Choroid plexus epithelial cell (primary cell): ENCODE data around the gene SMPD1.

Experiments used
- DNase-seq: peaks from one replicate; pipeline ENCODE4 v3.0.0-alpha.2; 2010; ENCODE audit warnings: low read depth
- H3K4me3 ChIP-seq: 2 replicates; pipeline ENCODE4 v1.5.1; 2011; ENCODE audit warnings: low read depth, mild to moderate bottlenecking, control low read depth, low read length, moderate library complexity
- CTCF ChIP-seq: conservative IDR thresholded peaks from 2 replicates; pipeline ENCODE4 v1.5.1; 2011; ENCODE audit warnings: low read depth, mild to moderate bottlenecking, control low read depth, inconsistent platforms, low read length, moderate library complexity

SMPD1 gene

DNA sequence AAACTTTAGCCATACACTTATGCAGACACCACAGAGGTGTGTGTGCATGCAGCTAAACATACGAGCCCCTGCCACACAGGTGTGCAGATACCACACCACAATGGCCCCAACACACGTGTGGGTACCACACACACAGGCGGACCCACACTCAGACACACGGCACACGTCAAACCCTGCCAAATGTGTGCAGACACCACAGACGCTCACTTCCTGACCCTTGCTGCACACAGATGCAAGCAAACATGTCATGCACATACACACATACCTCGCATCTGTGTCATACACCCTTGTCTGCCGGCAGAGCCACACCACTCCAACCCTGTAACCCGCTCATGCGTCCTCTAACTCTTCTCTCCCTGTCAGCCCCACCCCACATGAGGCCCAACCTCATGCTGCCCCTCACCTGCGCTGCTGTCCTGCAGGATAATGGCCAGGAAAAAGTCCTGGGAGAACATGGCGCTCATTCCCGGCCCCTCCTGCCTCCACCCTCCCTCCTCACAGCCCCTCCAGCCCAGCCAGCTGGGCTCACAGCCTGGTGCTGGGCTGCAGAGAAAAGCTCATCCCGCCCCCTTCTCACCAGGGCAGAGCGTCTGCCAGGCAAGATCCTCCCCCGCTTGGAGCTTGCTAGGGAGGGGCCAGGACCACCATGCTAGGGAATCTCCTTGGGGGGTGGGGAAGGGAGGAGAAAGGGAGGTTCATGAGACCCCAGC lies 14.2 kb downstream of the SMPD1 start:
- DNase-seq: peak; percentile 25
- TF ChIP-seq CTCF: no peak
- no peak overlapping the region for H3K4me3 ChIP-seq

DNA sequence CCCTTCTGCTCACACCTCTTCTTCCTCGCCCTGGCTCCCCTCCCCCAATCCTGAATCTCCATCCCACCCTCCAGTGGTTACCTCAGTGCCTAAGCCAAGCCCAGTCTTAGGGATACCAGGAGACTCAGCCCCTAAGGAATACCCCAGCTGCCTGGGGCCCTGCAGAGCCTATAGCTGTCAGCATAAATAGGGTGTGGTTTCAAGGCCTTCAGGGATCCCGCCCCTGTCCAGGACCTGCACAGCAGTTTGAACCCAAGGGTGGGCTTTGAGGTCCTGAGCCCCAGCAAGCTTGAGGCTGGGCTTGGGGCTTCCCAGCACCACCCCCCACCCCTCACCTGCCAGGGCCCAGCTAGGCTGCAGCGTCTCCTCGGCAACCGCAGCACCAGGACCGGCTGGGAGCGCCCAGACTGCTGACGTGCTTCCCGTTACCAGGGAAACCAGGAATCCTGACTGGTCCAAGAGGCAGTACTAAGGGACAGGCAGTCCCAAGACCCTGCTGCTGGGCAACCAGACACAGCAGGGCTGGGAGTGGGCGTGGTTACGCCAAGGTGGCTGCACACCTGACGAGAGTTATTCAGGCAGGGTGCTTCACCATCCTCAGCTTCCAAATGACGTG lies 14.9 kb downstream of the SMPD1 start:
- no peak for TF ChIP-seq CTCF
- H3K4me3 ChIP-seq: no peak overlapping the region
- peak; percentile 34 for DNase-seq

GRCh38 chr11:6405846-6406245 lies 15.6 kb downstream of the SMPD1 start:
- DNase-seq: no peak
- H3K4me3 ChIP-seq: no peak overlapping the region
- TF ChIP-seq CTCF: no peak

GRCh38 chr11:6406370-6406769 lies 16.1 kb downstream of the SMPD1 start:
- DNase-seq: no peak
- H3K4me3 ChIP-seq: no peak overlapping the region
- TF ChIP-seq CTCF: no peak

GRCh38 chr11:6410695-6411430 lies 20.6 kb downstream of the SMPD1 start:
- no peak for DNase-seq
- TF ChIP-seq CTCF: no peak
- no peak overlapping the region for H3K4me3 ChIP-seq

- H3K4me3 ChIP-seq: no peak overlapping the region
- no peak for TF ChIP-seq CTCF
- no peak for DNase-seq
These were observed 21.3 kb downstream of the SMPD1 start for GRCh38 chr11:6411594-6412031.
